Glutamatergic neuron (in vitro differentiated cells): ENCODE data around the gene SUSD2. TPM values are rescaled to one million over a fixed set of nuclear protein-coding genes. Genes with fewer than 3 reads are reported as not detected.

Source experiments
- DNase-seq: peaks from one replicate; pipeline ENCODE4 v3.0.0; 2022
- H3K27ac Mint-ChIP-seq: one replicate; pipeline ENCODE4 v1.8.0; 2020; ENCODE audit warnings: mild to moderate bottlenecking, mixed read lengths, inconsistent platforms; ENCODE audit not compliant: unreplicated experiment
- H3K27me3 Mint-ChIP-seq: one replicate; pipeline ENCODE4 v1.8.0; 2020; ENCODE audit warnings: mild to moderate bottlenecking, moderate library complexity, mixed read lengths, inconsistent platforms; ENCODE audit not compliant: unreplicated experiment
- H3K36me3 Mint-ChIP-seq: one replicate; pipeline ENCODE4 v1.8.0; 2020; ENCODE audit warnings: mild to moderate bottlenecking, mixed read lengths, inconsistent platforms; ENCODE audit not compliant: unreplicated experiment
- H3K4me1 Mint-ChIP-seq: one replicate; pipeline ENCODE4 v1.8.0; 2020; ENCODE audit warnings: mild to moderate bottlenecking, low read depth, mixed read lengths, inconsistent platforms; ENCODE audit not compliant: unreplicated experiment
- H3K4me3 Mint-ChIP-seq: one replicate; pipeline ENCODE4 v1.8.0; 2020; ENCODE audit warnings: mild to moderate bottlenecking, mixed read lengths, inconsistent platforms; ENCODE audit not compliant: unreplicated experiment
- H3K9me3 Mint-ChIP-seq: one replicate; pipeline ENCODE4 v1.8.0; 2020; ENCODE audit warnings: mild to moderate bottlenecking, moderate library complexity, mixed read lengths, inconsistent platforms; ENCODE audit not compliant: unreplicated experiment
- CTCF ChIP-seq: fragments of 200-600 bp; sonication (generic); IDR thresholded peaks from one replicate; pipeline ENCODE4 v1.5.0; 2021; ENCODE audit not compliant: partially characterized antibody, unreplicated experiment
- total RNA-seq: library from RNA; stranded (reverse); fragmentation: NEBNext Ultra II Directional; extraction: Animal tissue kit (Norgen Biotek cat#: 25700); gene quantifications from one replicate; pipeline ENCODE4 v1.2.1, GENCODE V29; 2021; ENCODE audit not compliant: unreplicated experiment

The SUSD2 gene
- total RNA-seq, 1 donor from 2014 or later = 123 TPM

GRCh38 chr22:24214467-24215285 lies 33.4 kb downstream of the SUSD2 start:
- Mint-ChIP-seq H3K4me1 (peaks cover 6% of the 10 kb centered on the region), H3K36me3 (peaks cover 7% of the 10 kb centered on the region), H3K27me3 (no peaks in the 10 kb centered on the region), H3K27ac (no peak overlapping the region), H3K9me3 (no peaks in the 10 kb centered on the region), H3K4me3 (no peak overlapping the region)
- no peak for TF ChIP-seq CTCF
- no peak for DNase-seq

DNA sequence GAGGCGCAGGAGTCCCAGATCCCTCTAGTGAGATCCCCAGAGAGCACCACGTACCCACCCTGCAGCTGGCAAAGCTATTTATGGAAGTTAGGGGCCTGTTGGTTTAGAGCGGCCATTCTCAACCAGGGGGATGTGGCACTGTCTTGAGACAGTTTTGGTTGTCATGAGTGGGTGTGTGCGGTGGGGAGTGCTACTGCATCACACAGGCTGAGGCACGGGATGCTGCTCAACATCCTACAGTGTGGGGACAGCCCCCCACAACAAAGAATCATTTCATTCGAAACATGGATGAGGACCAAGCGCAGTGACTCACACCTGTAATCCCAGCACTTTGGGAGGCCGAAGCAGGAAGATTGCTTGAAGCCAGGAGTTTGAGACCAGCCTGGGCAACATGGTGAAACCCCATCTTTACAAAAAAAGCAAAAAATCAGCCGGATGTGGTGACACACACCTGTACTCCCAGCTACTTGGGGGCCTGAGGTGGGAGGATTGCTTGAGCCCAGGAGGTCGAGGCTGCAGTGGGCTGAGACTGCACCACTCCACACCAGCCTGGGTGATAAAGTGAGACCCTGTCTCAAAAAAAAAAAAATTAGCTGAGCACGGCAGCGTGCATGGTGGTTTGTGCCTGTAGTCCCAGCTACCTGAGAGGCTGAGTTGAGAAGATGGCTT lies 35.4 kb downstream of the SUSD2 start:
- no peak for DNase-seq
- Mint-ChIP-seq H3K4me1 (peaks cover 4% of the 10 kb centered on the region), H3K27ac (no peak overlapping the region), H3K36me3 (peaks cover 7% of the 10 kb centered on the region), H3K9me3 (no peaks in the 10 kb centered on the region), H3K27me3 (no peaks in the 10 kb centered on the region), H3K4me3 (no peak overlapping the region)
- no peak for TF ChIP-seq CTCF

- Mint-ChIP-seq H3K4me3 (no peak overlapping the region), H3K9me3 (no peaks in the 10 kb centered on the region), H3K36me3 (peaks cover 7% of the 10 kb centered on the region), H3K27ac (no peak overlapping the region), H3K27me3 (no peaks in the 10 kb centered on the region), H3K4me1 (peaks cover 4% of the 10 kb centered on the region)
- DNase-seq = no peak
- no peak for TF ChIP-seq CTCF
Measured at GRCh38 chr22:24217384-24217783, 36.1 kb downstream of the SUSD2 start.

DNA sequence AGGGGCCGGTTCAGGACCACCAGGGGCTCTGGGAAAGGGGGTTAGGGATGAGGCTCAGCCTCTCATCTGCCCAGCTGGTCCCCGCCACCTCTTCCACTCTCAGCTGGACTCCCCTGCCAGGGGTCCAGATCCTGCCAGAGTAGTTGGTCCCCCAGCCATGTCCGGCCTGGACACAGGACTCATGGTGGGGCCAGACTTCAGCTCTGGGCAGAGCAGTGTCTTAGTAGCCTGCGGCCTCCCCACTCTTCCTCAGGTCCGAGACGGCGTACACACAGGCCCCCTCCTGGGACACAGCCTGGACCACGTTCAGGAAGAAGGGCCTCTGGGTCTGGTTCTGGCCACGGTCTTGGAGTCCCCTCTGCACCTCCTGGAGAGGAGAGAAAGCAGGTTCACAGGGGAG lies 38.5 kb downstream of the SUSD2 start:
- Mint-ChIP-seq H3K36me3 (peaks cover 4% of the 10 kb centered on the region), H3K9me3 (no peaks in the 10 kb centered on the region), H3K4me1 (no peaks in the 10 kb centered on the region), H3K4me3 (no peak overlapping the region), H3K27ac (no peak overlapping the region), H3K27me3 (no peaks in the 10 kb centered on the region)
- no peak for DNase-seq
- TF ChIP-seq CTCF = no peak

GRCh38 chr22:24224468-24224867 lies 43.2 kb downstream of the SUSD2 start:
- Mint-ChIP-seq H3K36me3 (no peaks in the 10 kb centered on the region), H3K27me3 (no peaks in the 10 kb centered on the region), H3K27ac (no peak overlapping the region), H3K4me3 (no peak overlapping the region), H3K9me3 (peaks cover 2% of the 10 kb centered on the region), H3K4me1 (no peaks in the 10 kb centered on the region)
- no peak for DNase-seq
- TF ChIP-seq CTCF = no peak
